Sigmoid colon (tissue), 7 donors: ENCODE measurements around the gene IFI44. TPM values are rescaled to one million over a fixed set of nuclear protein-coding genes. Genes with fewer than 3 reads are reported as not detected.

Source experiments
- DNase-seq: peaks from one replicate; pipeline ENCODE4 v3.0.0-alpha.2; 2019
- H3K27ac ChIP-seq, 4 donors: fragments of 200-600 bp; sonication (generic); one replicate each; pipeline ENCODE4 v1.5.1; 2016 to 2019; ENCODE audit warnings: mild to moderate bottlenecking in 1 of 4
- H3K27me3 ChIP-seq, 3 donors: fragments of 200-600 bp; sonication (generic); one replicate each; pipeline ENCODE4 v1.5.1; 2019; ENCODE audit warnings: mild to moderate bottlenecking in 1 of 3
- H3K36me3 ChIP-seq, 4 donors: fragments of 200-600 bp; sonication (generic); one replicate each; pipeline ENCODE4 v1.5.1; 2016 to 2019
- H3K4me1 ChIP-seq, 4 donors: fragments of 200-600 bp; sonication (generic); one replicate each; pipeline ENCODE4 v1.5.1; 2017 to 2019
- H3K4me3 ChIP-seq, 4 donors: fragments of 200-600 bp; sonication (generic); one replicate each; pipeline ENCODE4 v1.5.1; 2017 to 2019; ENCODE audit warnings: mild to moderate bottlenecking in 2 of 4, moderate library complexity in 1 of 4
- H3K9me3 ChIP-seq, 4 donors: fragments of 200-600 bp in 3 of 4; sonication (generic) in 3 of 4; one replicate each; pipeline versions ENCODE4 v1.5.1 to v1.6.1; 2013 to 2019
- EP300 ChIP-seq, 4 donors: sonication (generic); formaldehyde crosslinking; IDR thresholded peaks; one replicate each; pipeline ENCODE4 v1.6.1; 2017; ENCODE audit warnings: antibody characterized with exemption in 4 of 4
- POLR2A ChIP-seq, 2 donors: fragments of 450-650 bp; IDR thresholded peaks; one replicate each; pipeline ENCODE4 v1.6.1; 2016; ENCODE audit warnings: antibody characterized with exemption in 2 of 2, mild to moderate bottlenecking in 2 of 2, moderate library complexity in 2 of 2
- POLR2AphosphoS5 ChIP-seq, 4 donors: sonication (generic); formaldehyde crosslinking; IDR thresholded peaks; one replicate each; pipeline ENCODE4 v1.6.1; 2017; ENCODE audit warnings: antibody characterized with exemption in 4 of 4
- WGBS, 2 donors: extraction: QIAGEN DNeasy Blood & Tissue Kit; methylation state at CpG; one replicate each; pipeline ENCODE4 v1.1.7; 2013; 5-methylcytosine and 5-hydroxymethylcytosine counted together
- intact Hi-C: fragments of 100-400 bp; cut with DNase I; formaldehyde crosslinking; loops from one replicate; pipeline ENCODE4 v1.15.1; 2023
- polyA plus RNA-seq, 3 donors: library from polyadenylated mRNA; stranded (reverse); fragments of 200-250 nt; gene quantifications; one replicate each; pipeline ENCODE4 v1.2.3, GENCODE V29; 2013
- total RNA-seq, 4 donors: library from RNA; depleted of rRNA; stranded (reverse); fragments of >200 nt; gene quantifications; one replicate each; pipeline ENCODE4 v1.1.0, GENCODE V29; 2016
- TF ChIP-seq, protein P1 (sequence below), 4 experiments: fragments of 450-650 bp in 3 of 4; fragments of 200-600 bp in 1 of 4; IDR thresholded peaks; one replicate each; pipeline ENCODE4 v1.5.1; 2016 to 2019; ENCODE audit warnings: antibody characterized with exemption in 4 of 4, mild to moderate bottlenecking in 3 of 4, moderate library complexity in 2 of 4
- donor health status: healthy with polysubstance abuse.
- donor health status: Bipolar disorder and iron deficiency.
- donor health status: healthy.

Gene IFI44
- total and polyA plus RNA-seq, 7 donors = 3.9 to 29.5 (median 17.5) TPM

DNA sequence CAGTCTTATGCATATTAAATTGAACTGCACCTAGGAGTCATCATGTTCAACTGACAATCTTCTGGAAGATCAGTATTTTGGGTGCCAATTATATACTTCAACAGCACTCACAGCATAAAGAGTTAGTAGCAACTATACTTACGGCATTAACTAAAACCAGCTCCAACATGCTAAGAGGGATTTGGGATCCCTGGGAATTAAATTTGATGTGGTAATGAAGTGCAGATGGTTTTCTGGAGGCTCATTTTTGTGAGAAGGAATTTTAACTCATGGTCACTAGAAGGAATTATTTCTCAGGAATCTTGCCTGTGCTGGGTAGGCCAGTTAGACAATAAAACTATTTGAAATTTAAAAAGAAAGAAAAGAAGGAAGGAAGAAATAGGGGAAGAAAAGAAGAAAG lies 18.3 kb downstream of the IFI44 start:
- 97 to 99% methylated on average over 1 of the region's 1 CpG for WGBS, 2 donors
- intact Hi-C loops = no loop called here

DNA sequence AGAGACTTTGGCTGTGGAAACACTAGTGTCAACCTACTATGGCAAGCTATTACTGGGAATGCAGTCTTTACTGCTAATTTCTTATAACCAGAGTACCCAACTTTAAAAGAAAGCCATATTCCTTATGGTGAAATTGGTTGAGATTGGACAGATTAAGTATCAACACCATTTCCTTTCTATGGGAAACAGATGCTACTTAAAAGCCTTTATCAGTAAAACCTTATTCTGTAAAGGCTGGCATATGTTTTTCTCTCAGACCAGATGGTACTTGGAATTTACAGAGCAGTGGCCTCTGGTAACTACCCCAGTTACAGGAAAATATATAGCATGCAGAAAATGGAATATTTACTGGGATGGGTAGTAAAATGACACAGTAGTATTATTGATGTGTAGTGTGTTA lies 18.8 kb downstream of the IFI44 start:
- H3K36me3 ChIP-seq = peaks cover 0 to 4% (median 0%) of the 10 kb centered on the region in 4 donors
- H3K9me3 ChIP-seq = no peaks in the 10 kb centered on the region
- H3K4me3 ChIP-seq = no peak overlapping the region
- TF ChIP-seq, protein P1, sequence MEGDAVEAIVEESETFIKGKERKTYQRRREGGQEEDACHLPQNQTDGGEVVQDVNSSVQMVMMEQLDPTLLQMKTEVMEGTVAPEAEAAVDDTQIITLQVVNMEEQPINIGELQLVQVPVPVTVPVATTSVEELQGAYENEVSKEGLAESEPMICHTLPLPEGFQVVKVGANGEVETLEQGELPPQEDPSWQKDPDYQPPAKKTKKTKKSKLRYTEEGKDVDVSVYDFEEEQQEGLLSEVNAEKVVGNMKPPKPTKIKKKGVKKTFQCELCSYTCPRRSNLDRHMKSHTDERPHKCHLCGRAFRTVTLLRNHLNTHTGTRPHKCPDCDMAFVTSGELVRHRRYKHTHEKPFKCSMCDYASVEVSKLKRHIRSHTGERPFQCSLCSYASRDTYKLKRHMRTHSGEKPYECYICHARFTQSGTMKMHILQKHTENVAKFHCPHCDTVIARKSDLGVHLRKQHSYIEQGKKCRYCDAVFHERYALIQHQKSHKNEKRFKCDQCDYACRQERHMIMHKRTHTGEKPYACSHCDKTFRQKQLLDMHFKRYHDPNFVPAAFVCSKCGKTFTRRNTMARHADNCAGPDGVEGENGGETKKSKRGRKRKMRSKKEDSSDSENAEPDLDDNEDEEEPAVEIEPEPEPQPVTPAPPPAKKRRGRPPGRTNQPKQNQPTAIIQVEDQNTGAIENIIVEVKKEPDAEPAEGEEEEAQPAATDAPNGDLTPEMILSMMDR (IDR thresholded peaks at IDR 0.05) = no peak
- no peak for TF ChIP-seq EP300 (IDR thresholded peaks at IDR 0.05)
- no peak for TF ChIP-seq POLR2A (IDR thresholded peaks at IDR 0.05)
- no peak for TF ChIP-seq POLR2AphosphoS5 (IDR thresholded peaks at IDR 0.05)
- no peaks in the 10 kb centered on the region for H3K27me3 ChIP-seq
- no peak overlapping the region for H3K27ac ChIP-seq
- H3K4me1 ChIP-seq = no peaks in the 10 kb centered on the region
- intact Hi-C loops = no loop called here
- DNase-seq = no peak

More for the DNA sequence above, 18.3 kb downstream of the IFI44 start:
- Histone ChIP-seq H3K36me3 (peaks cover 0 to 9% (median 0%) of the 10 kb centered on the region in 4 donors), H3K4me1 (no peaks in the 10 kb centered on the region), H3K9me3 (no peaks in the 10 kb centered on the region), H3K4me3 (no peak overlapping the region), H3K27me3 (no peaks in the 10 kb centered on the region), H3K27ac (no peak overlapping the region)
- no peak for DNase-seq
- no peak for TF ChIP-seq EP300 (IDR thresholded peaks at IDR 0.05)
- TF ChIP-seq, protein P1 (IDR thresholded peaks at IDR 0.05) = no peak
- TF ChIP-seq POLR2A (IDR thresholded peaks at IDR 0.05) = no peak
- no peak for TF ChIP-seq POLR2AphosphoS5 (IDR thresholded peaks at IDR 0.05)

DNA sequence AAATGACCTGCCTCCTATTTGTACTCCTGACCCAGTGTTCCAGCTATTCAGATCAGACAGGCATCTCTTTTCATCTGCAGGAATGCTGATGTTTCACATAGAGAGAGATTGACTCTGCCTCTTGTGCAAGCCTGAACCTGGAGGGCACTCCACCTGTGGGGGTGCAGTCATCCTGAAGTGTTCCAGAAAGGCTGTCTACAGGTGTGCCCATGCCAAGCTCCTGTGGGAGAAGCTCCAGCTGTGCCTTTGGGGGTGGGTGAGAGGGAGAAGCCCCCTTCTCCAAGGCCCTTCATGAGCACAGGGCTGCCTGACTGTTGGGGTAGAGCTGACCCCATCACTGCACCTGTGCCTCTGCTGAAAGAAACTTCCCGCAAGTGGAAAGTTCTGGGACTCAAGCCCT lies 22.8 kb downstream of the IFI44 start:
- H3K27ac ChIP-seq = no peak overlapping the region
- no peak for DNase-seq
- H3K4me3 ChIP-seq = no peak overlapping the region
- WGBS, 2 donors = 34 to 93% methylated on average over 1 of the region's 1 CpG
- TF ChIP-seq, protein P1 (IDR thresholded peaks at IDR 0.05) = no peak
- TF ChIP-seq EP300 (IDR thresholded peaks at IDR 0.05) (no peak), POLR2A (IDR thresholded peaks at IDR 0.05) (no peak), POLR2AphosphoS5 (IDR thresholded peaks at IDR 0.05) (no peak)
- H3K4me1 ChIP-seq = no peaks in the 10 kb centered on the region
- no peaks in the 10 kb centered on the region for H3K9me3 ChIP-seq
- H3K36me3 ChIP-seq = no peaks in the 10 kb centered on the region
- H3K27me3 ChIP-seq = no peaks in the 10 kb centered on the region
- intact Hi-C loops = loop anchor here (5.0 kb wide), 1 partner anchor 525 kb away; no protein-coding TSS in a partner anchor

DNA sequence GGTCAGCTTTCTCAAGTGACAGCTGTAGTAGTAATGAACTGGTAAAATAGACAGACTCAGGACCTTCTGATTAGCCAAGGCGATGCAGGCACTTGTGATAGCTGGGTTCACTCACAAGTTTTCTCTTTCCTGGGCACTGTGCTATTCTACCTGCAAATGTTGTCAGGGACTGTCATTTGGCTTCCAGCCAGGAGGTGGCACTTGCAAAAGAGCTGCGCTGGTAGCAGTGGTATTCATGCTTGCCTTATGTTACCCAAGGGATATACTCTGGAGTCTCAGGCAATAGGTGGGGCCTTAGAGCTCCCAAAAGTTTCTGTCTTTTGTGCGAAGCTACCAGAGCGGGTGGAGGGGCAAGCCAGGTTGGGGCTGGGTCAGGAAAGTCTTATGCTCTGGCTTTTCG lies 23.5 kb downstream of the IFI44 start:
- intact Hi-C loops = loop anchor here (5.0 kb wide), 1 partner anchor 526 kb away; no protein-coding TSS in a partner anchor
- H3K9me3 ChIP-seq = no peaks in the 10 kb centered on the region
- H3K27ac ChIP-seq = no peak overlapping the region
- no peak overlapping the region for H3K4me3 ChIP-seq
- DNase-seq = no peak
- no peak for TF ChIP-seq POLR2AphosphoS5 (IDR thresholded peaks at IDR 0.05)
- TF ChIP-seq EP300 (IDR thresholded peaks at IDR 0.05) = no peak
- TF ChIP-seq, protein P1 (IDR thresholded peaks at IDR 0.05) = no peak
- no peak for TF ChIP-seq POLR2A (IDR thresholded peaks at IDR 0.05)
- WGBS, 2 donors = 89 to 92% methylated on average over 5 of the region's 5 CpGs
- H3K27me3 ChIP-seq = no peaks in the 10 kb centered on the region
- no peaks in the 10 kb centered on the region for H3K36me3 ChIP-seq
- no peaks in the 10 kb centered on the region for H3K4me1 ChIP-seq
